GM23338 (cell line): Measurements from ENCODE around the gene MAN1B1.

ENCODE experiments used
- CREB1 ChIP-seq: fragments of 250-450 bp; sonication (Bioruptor Pico); IDR thresholded peaks from 2 replicates; pipeline ENCODE4 v1.5.0; 2020; ENCODE audit warnings: low read depth, mild to moderate bottlenecking, moderate library complexity
- EZH2 ChIP-seq: fragments of 200-600 bp; sonication (generic); IDR thresholded peaks from one replicate; pipeline ENCODE4 v1.8.0; 2017; ENCODE audit warnings: antibody characterized with exemption, mild to moderate bottlenecking, low read depth; ENCODE audit not compliant: unreplicated experiment
- EZH2phosphoT487 ChIP-seq: fragments of 200-600 bp; sonication (generic); IDR thresholded peaks from one replicate; pipeline ENCODE4 v1.8.1; 2018; ENCODE audit warnings: antibody characterized with exemption; ENCODE audit not compliant: unreplicated experiment
- JUNB ChIP-seq: IDR thresholded peaks from one replicate; pipeline ENCODE4 v1.6.1; 2016; ENCODE audit warnings: antibody characterized with exemption; ENCODE audit not compliant: unreplicated experiment
- POLR2AphosphoS5 ChIP-seq: IDR thresholded peaks from 2 replicates; pipeline ENCODE4 v1.6.1; 2016; ENCODE audit warnings: antibody characterized with exemption, low read depth
- ZNF331 ChIP-seq: fragments of 250-450 bp; sonication (Bioruptor Pico); IDR thresholded peaks from 2 replicates; pipeline ENCODE4 v1.5.0; 2020; ENCODE audit warnings: low read depth, mild to moderate bottlenecking, moderate library complexity
- TF ChIP-seq, protein P1 (sequence below), 2 experiments: fragments of 200-600 bp in 1 of 2; sonication (generic) in 1 of 2; conservative IDR thresholded peaks; 2 replicates each; pipeline versions ENCODE4 v1.5.1 to v1.6.1; 2016 to 2017; ENCODE audit warnings: antibody characterized with exemption in 2 of 2, low read depth in 2 of 2, mild to moderate bottlenecking in 2 of 2, moderate library complexity in 1 of 2
- TF ChIP-seq, protein P2 (sequence below): IDR thresholded peaks from one replicate; pipeline ENCODE4 v1.6.1; 2018; ENCODE audit warnings: antibody characterized with exemption; ENCODE audit not compliant: unreplicated experiment
- TF ChIP-seq, protein P3 (sequence below): fragments of 250-450 bp; sonication (Bioruptor Pico); IDR thresholded peaks from 2 replicates; pipeline ENCODE4 v1.5.0; 2020; ENCODE audit warnings: mild to moderate bottlenecking, moderate library complexity

DNA sequence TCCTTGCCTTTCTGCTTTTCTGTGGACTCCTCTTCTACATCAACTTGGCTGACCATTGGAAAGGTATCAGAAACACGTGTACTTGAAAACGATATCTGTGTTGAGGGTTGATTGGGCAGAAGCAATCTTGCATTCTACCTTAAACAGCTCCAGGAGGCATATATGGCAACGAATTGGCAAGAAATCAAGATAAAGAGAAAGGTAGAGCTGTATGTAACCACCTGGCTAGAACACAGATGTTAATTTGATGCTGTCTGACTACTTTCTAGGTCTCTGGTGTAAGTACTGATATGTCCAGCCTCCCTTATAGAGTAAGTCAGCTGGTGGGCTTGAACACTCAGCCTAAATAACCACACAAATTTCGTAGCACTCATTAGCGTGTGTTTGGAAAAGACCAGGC is 1.3 kb downstream of the MAN1B1 start:
- TF ChIP-seq, protein P1, sequence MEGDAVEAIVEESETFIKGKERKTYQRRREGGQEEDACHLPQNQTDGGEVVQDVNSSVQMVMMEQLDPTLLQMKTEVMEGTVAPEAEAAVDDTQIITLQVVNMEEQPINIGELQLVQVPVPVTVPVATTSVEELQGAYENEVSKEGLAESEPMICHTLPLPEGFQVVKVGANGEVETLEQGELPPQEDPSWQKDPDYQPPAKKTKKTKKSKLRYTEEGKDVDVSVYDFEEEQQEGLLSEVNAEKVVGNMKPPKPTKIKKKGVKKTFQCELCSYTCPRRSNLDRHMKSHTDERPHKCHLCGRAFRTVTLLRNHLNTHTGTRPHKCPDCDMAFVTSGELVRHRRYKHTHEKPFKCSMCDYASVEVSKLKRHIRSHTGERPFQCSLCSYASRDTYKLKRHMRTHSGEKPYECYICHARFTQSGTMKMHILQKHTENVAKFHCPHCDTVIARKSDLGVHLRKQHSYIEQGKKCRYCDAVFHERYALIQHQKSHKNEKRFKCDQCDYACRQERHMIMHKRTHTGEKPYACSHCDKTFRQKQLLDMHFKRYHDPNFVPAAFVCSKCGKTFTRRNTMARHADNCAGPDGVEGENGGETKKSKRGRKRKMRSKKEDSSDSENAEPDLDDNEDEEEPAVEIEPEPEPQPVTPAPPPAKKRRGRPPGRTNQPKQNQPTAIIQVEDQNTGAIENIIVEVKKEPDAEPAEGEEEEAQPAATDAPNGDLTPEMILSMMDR (conservative IDR thresholded peaks at IDR 0.05; ENCODE audit: low read depth in 2 of 2): no peak
- no peak for TF ChIP-seq JUNB
- TF ChIP-seq EZH2phosphoT487: no peak
- TF ChIP-seq CREB1 (CRISPR knock-in tag): no peak
- no peak for TF ChIP-seq POLR2AphosphoS5
- no peak for TF ChIP-seq EZH2
- TF ChIP-seq, protein P2, sequence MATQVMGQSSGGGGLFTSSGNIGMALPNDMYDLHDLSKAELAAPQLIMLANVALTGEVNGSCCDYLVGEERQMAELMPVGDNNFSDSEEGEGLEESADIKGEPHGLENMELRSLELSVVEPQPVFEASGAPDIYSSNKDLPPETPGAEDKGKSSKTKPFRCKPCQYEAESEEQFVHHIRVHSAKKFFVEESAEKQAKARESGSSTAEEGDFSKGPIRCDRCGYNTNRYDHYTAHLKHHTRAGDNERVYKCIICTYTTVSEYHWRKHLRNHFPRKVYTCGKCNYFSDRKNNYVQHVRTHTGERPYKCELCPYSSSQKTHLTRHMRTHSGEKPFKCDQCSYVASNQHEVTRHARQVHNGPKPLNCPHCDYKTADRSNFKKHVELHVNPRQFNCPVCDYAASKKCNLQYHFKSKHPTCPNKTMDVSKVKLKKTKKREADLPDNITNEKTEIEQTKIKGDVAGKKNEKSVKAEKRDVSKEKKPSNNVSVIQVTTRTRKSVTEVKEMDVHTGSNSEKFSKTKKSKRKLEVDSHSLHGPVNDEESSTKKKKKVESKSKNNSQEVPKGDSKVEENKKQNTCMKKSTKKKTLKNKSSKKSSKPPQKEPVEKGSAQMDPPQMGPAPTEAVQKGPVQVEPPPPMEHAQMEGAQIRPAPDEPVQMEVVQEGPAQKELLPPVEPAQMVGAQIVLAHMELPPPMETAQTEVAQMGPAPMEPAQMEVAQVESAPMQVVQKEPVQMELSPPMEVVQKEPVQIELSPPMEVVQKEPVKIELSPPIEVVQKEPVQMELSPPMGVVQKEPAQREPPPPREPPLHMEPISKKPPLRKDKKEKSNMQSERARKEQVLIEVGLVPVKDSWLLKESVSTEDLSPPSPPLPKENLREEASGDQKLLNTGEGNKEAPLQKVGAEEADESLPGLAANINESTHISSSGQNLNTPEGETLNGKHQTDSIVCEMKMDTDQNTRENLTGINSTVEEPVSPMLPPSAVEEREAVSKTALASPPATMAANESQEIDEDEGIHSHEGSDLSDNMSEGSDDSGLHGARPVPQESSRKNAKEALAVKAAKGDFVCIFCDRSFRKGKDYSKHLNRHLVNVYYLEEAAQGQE: no peak
- no peak for TF ChIP-seq ZNF331 (CRISPR knock-in tag)
- TF ChIP-seq, protein P3, sequence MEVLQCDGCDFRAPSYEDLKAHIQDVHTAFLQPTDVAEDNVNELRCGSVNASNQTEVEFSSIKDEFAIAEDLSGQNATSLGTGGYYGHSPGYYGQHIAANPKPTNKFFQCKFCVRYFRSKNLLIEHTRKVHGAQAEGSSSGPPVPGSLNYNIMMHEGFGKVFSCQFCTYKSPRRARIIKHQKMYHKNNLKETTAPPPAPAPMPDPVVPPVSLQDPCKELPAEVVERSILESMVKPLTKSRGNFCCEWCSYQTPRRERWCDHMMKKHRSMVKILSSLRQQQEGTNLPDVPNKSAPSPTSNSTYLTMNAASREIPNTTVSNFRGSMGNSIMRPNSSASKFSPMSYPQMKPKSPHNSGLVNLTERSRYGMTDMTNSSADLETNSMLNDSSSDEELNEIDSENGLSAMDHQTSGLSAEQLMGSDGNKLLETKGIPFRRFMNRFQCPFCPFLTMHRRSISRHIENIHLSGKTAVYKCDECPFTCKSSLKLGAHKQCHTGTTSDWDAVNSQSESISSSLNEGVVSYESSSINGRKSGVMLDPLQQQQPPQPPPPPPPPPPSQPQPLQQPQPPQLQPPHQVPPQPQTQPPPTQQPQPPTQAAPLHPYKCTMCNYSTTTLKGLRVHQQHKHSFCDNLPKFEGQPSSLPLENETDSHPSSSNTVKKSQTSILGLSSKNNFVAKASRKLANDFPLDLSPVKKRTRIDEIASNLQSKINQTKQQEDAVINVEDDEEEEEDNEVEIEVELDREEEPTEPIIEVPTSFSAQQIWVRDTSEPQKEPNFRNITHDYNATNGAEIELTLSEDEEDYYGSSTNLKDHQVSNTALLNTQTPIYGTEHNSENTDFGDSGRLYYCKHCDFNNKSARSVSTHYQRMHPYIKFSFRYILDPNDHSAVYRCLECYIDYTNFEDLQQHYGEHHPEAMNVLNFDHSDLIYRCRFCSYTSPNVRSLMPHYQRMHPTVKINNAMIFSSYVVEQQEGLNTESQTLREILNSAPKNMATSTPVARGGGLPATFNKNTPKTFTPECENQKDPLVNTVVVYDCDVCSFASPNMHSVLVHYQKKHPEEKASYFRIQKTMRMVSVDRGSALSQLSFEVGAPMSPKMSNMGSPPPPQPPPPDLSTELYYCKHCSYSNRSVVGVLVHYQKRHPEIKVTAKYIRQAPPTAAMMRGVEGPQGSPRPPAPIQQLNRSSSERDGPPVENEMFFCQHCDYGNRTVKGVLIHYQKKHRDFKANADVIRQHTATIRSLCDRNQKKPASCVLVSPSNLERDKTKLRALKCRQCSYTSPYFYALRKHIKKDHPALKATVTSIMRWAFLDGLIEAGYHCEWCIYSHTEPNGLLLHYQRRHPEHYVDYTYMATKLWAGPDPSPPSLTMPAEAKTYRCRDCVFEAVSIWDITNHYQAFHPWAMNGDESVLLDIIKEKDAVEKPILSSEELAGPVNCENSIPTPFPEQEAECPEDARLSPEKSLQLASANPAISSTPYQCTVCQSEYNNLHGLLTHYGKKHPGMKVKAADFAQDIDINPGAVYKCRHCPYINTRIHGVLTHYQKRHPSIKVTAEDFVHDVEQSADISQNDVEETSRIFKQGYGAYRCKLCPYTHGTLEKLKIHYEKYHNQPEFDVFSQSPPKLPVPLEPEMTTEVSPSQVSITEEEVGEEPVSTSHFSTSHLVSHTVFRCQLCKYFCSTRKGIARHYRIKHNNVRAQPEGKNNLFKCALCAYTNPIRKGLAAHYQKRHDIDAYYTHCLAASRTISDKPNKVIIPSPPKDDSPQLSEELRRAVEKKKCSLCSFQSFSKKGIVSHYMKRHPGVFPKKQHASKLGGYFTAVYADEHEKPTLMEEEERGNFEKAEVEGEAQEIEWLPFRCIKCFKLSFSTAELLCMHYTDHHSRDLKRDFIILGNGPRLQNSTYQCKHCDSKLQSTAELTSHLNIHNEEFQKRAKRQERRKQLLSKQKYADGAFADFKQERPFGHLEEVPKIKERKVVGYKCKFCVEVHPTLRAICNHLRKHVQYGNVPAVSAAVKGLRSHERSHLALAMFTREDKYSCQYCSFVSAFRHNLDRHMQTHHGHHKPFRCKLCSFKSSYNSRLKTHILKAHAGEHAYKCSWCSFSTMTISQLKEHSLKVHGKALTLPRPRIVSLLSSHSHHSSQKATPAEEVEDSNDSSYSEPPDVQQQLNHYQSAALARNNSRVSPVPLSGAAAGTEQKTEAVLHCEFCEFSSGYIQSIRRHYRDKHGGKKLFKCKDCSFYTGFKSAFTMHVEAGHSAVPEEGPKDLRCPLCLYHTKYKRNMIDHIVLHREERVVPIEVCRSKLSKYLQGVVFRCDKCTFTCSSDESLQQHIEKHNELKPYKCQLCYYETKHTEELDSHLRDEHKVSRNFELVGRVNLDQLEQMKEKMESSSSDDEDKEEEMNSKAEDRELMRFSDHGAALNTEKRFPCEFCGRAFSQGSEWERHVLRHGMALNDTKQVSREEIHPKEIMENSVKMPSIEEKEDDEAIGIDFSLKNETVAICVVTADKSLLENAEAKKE (CRISPR knock-in tag): no peak
